Measurements from ENCODE around the gene TNS4. TPM values are rescaled to one million over a fixed set of nuclear protein-coding genes. Genes with fewer than 3 reads are reported as not detected.
A peak's percentile ranks its signal among the peaks of the same experiment; 100 is the strongest.

TNS4 gene
- total and polyA plus RNA-seq, 2 donors (not counting 1 experiment from before 2014, with no cell fraction given), result under 0.01 to 0.05 TPM

DNA sequence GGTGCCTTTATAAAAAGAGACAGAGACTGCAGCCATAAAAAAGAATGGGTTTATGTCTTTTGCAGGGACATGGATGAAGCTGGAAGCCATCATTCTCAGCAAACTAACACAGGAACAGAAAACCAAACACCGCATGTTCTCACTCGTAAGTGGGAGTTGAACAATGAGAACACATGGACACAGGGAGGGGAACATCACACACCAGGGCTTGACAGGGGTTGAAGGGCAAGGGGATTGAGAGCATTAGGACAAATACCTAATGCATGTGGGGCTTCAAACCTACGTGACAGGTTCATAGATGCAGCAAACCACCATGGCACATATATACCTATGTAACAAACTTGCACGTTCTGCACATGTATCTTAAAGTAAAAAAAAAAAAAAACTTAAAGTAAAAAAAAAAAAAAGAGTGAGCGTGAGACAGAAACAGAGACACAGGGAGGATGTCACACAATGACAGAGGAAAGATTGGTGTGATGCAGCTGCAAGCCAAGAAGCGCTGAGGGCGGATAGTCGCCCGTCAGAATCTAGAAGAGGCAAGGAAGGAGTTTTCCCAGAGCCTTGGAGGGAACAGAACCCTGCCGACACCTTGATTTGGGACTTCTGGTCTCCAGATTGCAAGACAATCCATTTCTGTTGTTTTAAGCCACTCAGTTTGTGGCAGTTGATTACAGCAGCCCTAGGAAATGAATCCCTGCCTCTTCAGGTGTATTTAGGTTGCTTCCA lies 27.4 kb upstream of the TNS4 start:
- no peak for DNase-seq (ENCODE audit: low read depth in 2 of 2)
- Histone ChIP-seq H3K4me1 (ENCODE audit: control insufficient read depth, extremely low read depth, insufficient read depth, low read length) (peaks cover 10% of the 10 kb centered on the region), H4K20me1 (ENCODE audit: control insufficient read depth, extremely low read depth, insufficient read depth, low read length) (no peaks in the 10 kb centered on the region), H3K36me3 (ENCODE audit: control insufficient read depth, insufficient read depth, low read length) (no peaks in the 10 kb centered on the region), H3K79me2 (ENCODE audit: control insufficient read depth, insufficient read depth, low read length) (no peaks in the 10 kb centered on the region), H3K27ac (ENCODE audit: insufficient read depth, low read length) (no peak overlapping the region), H3K27me3 (ENCODE audit: control insufficient read depth, insufficient read depth, low read length) (no peaks in the 10 kb centered on the region), H2AFZ (ENCODE audit: low read length) (no peak overlapping the region), H3K9ac (ENCODE audit: insufficient read depth, low read length) (no peak overlapping the region), H3K4me3 (replicated peaks in 1 of 4; ENCODE audit: control extremely low read depth in 1 of 4, insufficient read depth in 1 of 4, low read depth in 3 of 4, low read length in 4 of 4) (no peak overlapping the region), H3K4me2 (ENCODE audit: extremely low read depth, insufficient read depth, low read length) (no peak overlapping the region), H3K9me3 (ENCODE audit: control insufficient read depth, insufficient read depth, low read depth, low read length) (no peaks in the 10 kb centered on the region)
- TF ChIP-seq CTCF (conservative IDR thresholded peaks at IDR 0.05 in 1 of 2, IDR thresholded peaks at IDR 0.05 in 1 of 2; ENCODE audit: low read depth in 1 of 2, low read length in 2 of 2), result no peak
- no peak for TF ChIP-seq EZH2 (IDR thresholded peaks at IDR 0.05; ENCODE audit: low read length, missing control alignments)

DNA sequence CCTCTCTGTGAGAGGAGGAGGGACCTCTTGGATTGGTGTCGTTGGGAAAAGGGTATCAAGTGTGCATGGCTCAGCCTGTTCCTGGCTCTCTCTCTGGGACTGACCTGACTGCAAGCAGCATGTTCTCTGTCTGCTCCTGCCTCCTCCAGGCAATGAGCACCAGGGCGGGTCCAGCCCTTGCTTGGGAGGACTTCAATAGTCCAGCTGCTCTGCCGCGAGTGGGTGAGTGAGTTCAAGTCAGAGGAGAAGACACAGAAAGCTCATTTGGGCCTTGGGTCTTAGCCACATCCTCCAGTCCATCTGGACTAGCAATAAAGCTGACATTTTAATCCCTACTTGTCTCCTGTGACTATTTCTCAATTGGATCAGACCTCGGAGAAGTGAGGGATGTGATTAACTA lies 25.2 kb upstream of the TNS4 start:
- DNase-seq (ENCODE audit: low read depth in 2 of 2), result peak in 1 of 2 donors; percentile 58
- Histone ChIP-seq H2AFZ (ENCODE audit: low read length) (peak overlapping the region; percentile 11), H3K9ac (ENCODE audit: insufficient read depth, low read length) (no peak overlapping the region)

DNA sequence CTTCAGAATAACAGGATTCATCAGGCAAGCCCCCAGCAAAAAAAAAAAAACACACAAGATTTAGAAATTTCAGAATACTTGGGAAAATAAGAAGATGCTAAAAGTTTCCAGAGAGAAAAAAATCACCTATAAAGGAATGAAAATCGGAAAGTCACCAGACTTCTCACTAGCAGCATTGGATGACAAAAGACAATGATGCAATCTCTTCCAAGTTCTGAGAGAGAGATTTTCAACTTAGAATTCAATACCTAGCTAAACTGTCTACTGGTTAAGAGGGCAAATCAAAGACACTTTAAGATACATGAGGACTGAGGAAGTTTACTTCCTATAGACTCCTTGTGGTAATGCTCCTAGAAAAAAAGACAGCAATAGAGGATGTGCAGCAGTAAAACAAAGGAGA lies 23.9 kb upstream of the TNS4 start:
- Histone ChIP-seq H2AFZ (ENCODE audit: low read length) (no peak overlapping the region), H3K4me1 (ENCODE audit: control insufficient read depth, extremely low read depth, insufficient read depth, low read length) (peaks cover 10% of the 10 kb centered on the region), H3K79me2 (ENCODE audit: control insufficient read depth, insufficient read depth, low read length) (no peaks in the 10 kb centered on the region), H4K20me1 (ENCODE audit: control insufficient read depth, extremely low read depth, insufficient read depth, low read length) (no peaks in the 10 kb centered on the region), H3K27me3 (ENCODE audit: control insufficient read depth, insufficient read depth, low read length) (no peaks in the 10 kb centered on the region), H3K9me3 (ENCODE audit: control insufficient read depth, insufficient read depth, low read depth, low read length) (no peaks in the 10 kb centered on the region), H3K4me2 (ENCODE audit: extremely low read depth, insufficient read depth, low read length) (no peak overlapping the region), H3K36me3 (ENCODE audit: control insufficient read depth, insufficient read depth, low read length) (no peaks in the 10 kb centered on the region), H3K9ac (ENCODE audit: insufficient read depth, low read length) (no peak overlapping the region), H3K27ac (ENCODE audit: insufficient read depth, low read length) (no peak overlapping the region), H3K4me3 (replicated peaks in 1 of 4; ENCODE audit: control extremely low read depth in 1 of 4, insufficient read depth in 1 of 4, low read depth in 3 of 4, low read length in 4 of 4) (no peak overlapping the region)
- no peak for DNase-seq (ENCODE audit: low read depth in 2 of 2)
- no peak for TF ChIP-seq CTCF (conservative IDR thresholded peaks at IDR 0.05 in 1 of 2, IDR thresholded peaks at IDR 0.05 in 1 of 2; ENCODE audit: low read depth in 1 of 2, low read length in 2 of 2)

More for the DNA sequence above, 25.2 kb upstream of the TNS4 start:
- no peak overlapping the region for H3K4me3 ChIP-seq (replicated peaks in 1 of 4; ENCODE audit: control extremely low read depth in 1 of 4, insufficient read depth in 1 of 4, low read depth in 3 of 4, low read length in 4 of 4)
- TF ChIP-seq CTCF (conservative IDR thresholded peaks at IDR 0.05 in 1 of 2, IDR thresholded peaks at IDR 0.05 in 1 of 2; ENCODE audit: low read depth in 1 of 2, low read length in 2 of 2), result peak in 1 of 2 donors; percentile 6
- no peak for TF ChIP-seq EZH2 (IDR thresholded peaks at IDR 0.05; ENCODE audit: low read length, missing control alignments)
- H3K27me3 ChIP-seq (ENCODE audit: control insufficient read depth, insufficient read depth, low read length), result no peaks in the 10 kb centered on the region
- H3K79me2 ChIP-seq (ENCODE audit: control insufficient read depth, insufficient read depth, low read length), result no peaks in the 10 kb centered on the region
- H3K27ac ChIP-seq (ENCODE audit: insufficient read depth, low read length), result no peak overlapping the region
- H3K36me3 ChIP-seq (ENCODE audit: control insufficient read depth, insufficient read depth, low read length), result no peaks in the 10 kb centered on the region
- no peaks in the 10 kb centered on the region for H3K9me3 ChIP-seq (ENCODE audit: control insufficient read depth, insufficient read depth, low read depth, low read length)
- H4K20me1 ChIP-seq (ENCODE audit: control insufficient read depth, extremely low read depth, insufficient read depth, low read length), result no peaks in the 10 kb centered on the region
- no peak overlapping the region for H3K4me2 ChIP-seq (ENCODE audit: extremely low read depth, insufficient read depth, low read length)
- H3K4me1 ChIP-seq (ENCODE audit: control insufficient read depth, extremely low read depth, insufficient read depth, low read length), result peaks cover 2% of the 10 kb centered on the region

Data from fibroblast of lung (primary cell).